GM21737 (cell line): ENCODE measurements around the gene SH3GL2.

Source experiments
- ATAC-seq: cut with Tn5 transposase; IDR thresholded peaks from one replicate; pipeline ENCODE4 v1.9.1; 2021; ENCODE audit warnings: mild to moderate bottlenecking, moderate library complexity; ENCODE audit not compliant: unreplicated experiment

The SH3GL2 gene

GRCh38 chr9:17578911-17579793 lies at the start of gene SH3GL2:
TSS of gene SH3GL2 (plus strand) at chr9:17579066.
- no peak for ATAC-seq

- ATAC-seq, result no peak
Observed at GRCh38 chr9:17531642-17532254, 47.1 kb upstream of the SH3GL2 start.

DNA sequence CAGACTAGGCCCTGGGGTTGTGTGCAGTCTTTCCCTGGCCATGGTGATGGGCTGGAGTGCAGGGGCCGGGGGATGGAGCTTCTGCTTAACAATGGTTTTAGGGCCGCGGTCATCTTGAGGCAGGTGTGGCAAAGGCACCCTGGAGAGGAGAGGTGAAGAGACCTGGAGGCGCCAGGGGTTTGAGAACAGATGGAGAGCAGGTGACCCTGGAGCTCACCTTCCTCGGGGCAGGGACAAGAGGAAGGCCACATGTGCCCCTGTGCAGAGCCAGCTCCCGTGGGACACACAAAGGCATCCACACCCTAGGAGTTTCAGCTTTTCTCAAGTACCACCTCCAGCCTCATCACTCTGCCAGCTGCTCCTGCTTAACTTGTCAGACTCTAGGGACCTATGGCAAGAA lies 46.4 kb upstream of the SH3GL2 start:
- no peak for ATAC-seq

DNA sequence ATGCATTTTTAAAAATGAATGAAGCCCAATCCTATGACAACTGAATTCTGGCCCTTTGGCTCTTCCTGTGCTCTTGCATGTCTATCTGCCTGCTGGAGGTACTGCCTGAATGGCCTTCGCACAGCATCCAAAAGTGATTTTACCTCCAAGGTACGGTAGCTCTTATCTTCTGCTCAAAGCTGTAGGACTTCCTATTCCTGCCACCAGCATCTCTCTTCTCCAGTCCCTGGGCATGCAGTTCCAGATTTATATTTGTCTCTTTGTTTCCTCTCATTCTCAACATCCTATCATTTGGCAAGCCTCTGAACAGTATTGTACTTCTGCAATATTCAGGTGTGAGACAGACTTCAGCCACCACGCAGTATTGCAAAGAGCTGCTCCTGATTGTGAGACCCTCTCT lies 43.7 kb upstream of the SH3GL2 start:
- no peak for ATAC-seq

DNA sequence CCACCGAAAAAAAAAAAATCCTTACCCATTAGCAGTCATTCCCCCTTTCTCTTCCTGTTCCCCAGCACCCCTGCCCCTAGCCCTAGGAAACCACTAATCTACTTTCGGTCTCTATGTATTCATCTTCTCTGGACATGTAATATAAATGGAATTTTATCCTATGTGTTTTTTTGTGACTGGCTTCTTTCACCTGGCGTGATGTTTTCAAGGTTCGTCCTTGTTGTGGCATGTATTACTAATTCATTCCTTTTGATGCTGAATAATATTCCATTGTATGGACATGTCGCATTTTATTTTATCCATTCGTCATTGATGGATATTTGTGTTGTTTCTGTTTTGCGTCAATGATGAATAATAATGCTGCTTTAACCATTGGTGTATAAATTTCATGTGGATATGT lies 42.8 kb upstream of the SH3GL2 start:
- no peak for ATAC-seq

GRCh38 chr9:17551023-17551422 lies 27.8 kb upstream of the SH3GL2 start:
- no peak for ATAC-seq

GRCh38 chr9:17555362-17556054 lies 23.4 kb upstream of the SH3GL2 start:
- ATAC-seq, result no peak

GRCh38 chr9:17556255-17556654 lies 22.6 kb upstream of the SH3GL2 start:
- no peak for ATAC-seq

GRCh38 chr9:17556935-17557334 lies 21.9 kb upstream of the SH3GL2 start:
- ATAC-seq, result no peak

DNA sequence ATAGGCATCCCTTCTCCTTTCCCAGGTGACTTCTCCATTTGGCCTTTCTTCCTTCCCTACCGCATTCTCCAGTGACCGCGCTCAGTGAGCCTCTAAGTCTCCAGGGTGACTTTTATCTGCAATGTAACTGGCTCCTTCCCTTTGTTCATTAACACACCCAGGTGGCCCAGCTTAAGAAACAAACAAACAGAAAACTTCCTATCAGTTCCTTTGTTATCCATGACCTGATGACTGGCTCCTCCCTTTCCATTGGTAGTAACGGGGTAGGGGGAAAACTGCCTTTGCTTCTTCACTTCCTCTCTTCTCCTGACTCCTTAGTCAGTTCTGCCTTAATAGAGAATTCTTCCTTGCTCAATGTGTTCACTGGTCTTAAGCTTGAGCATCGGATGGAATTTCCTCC lies 7.0 kb upstream of the SH3GL2 start:
- no peak for ATAC-seq

GRCh38 chr9:17574342-17574741 lies 4.5 kb upstream of the SH3GL2 start:
- no peak for ATAC-seq

GRCh38 chr9:17578577-17578910 lies 322 bp upstream of the SH3GL2 start:
- no peak for ATAC-seq

GRCh38 chr9:17580119-17580518 lies 1.3 kb downstream of the SH3GL2 start:
- no peak for ATAC-seq

GRCh38 chr9:17587113-17587512 lies 8.2 kb downstream of the SH3GL2 start:
- no peak for ATAC-seq

DNA sequence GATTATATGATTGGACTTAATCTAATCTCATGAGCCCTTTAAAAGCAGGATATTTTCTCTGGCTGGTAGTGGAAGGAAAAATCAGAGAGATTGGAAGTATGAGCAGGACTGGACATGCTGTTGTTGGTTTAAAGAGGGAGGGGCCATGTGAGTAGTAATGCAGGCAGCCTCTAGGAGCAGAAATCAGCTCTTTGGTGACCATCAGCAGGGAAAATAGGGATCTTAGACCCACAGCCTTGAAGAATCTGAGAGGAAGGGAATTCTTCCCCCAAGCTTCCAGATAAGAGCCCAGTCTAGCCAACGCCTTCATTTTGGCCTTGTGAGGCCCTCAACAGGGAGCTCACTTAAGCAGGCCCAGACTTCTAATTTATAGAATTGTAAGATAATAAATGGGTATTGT lies 9.5 kb downstream of the SH3GL2 start:
- no peak for ATAC-seq

- no peak for ATAC-seq
Observed at GRCh38 chr9:17588941-17589340, 10.1 kb downstream of the SH3GL2 start.

DNA sequence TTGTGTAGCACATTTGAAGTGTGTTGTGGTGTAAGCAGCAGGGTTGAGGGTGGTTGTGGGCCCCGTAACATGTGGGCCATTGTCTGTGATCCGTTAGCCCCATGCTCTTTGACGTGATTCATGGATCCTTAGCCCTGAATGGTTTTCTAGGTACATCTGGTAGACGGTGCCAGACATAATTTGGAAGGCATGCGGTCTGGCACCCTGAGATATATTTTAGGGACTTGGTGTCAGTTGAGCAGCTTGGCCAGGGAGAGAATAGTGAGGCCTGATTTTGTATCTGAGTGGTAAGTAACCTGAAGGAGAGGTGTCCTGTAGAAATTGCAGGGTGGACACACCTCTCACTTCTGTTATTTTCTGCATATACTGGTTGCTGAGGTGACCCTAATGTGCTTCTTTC lies 10.9 kb downstream of the SH3GL2 start:
- ATAC-seq, result no peak

DNA sequence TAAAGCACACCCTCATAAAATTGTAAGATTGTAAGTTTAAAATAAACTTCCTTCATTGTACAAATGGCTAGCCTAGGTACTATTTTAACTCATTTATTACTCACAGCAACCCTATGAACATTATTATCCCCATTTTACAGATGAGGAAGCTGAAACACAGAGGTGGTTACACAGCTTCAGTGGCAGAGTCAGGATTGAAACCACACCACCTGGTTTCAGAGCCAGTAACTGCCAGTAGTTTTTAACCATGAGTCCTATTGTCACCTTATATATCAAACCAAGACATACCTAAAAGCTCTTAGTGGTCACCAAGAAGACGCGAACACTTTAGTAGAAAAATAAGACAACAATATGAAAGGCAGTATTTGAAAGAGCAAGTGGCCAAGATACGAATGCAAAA lies 16.1 kb downstream of the SH3GL2 start:
- no peak for ATAC-seq

DNA sequence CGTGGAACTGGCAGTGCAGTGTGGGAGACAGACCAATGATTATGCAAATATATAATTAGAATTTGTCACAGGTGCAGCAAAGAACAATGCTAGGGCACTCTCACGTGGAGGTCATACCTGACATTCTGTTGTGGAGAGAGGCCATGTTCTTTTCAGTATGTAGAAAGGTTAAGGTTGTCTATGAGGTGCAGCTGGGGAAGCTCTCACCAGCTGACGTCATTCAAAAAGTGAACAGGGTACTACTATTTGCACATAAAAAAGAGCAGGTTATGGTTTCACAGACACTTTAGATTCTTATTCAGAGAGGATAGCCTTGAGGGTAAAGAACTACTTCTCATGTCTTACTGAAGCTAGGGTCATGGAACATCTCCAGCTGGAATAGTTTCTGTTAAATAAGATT lies 19.1 kb downstream of the SH3GL2 start:
- no peak for ATAC-seq

- ATAC-seq, result no peak
Observed at GRCh38 chr9:17600962-17601593, 22.2 kb downstream of the SH3GL2 start.

- ATAC-seq, result no peak
Observed at GRCh38 chr9:17604556-17604955, 25.7 kb downstream of the SH3GL2 start.
